GM23248 (cell line): ENCODE measurements around the gene CDX2.

ENCODE experiments used
- EZH2 ChIP-seq: fragments of 200-600 bp; sonication (generic); IDR thresholded peaks from 2 replicates; pipeline ENCODE4 v1.6.1; 2018; ENCODE audit warnings: antibody characterized with exemption, mild to moderate bottlenecking; ENCODE audit not compliant: insufficient read depth, poor library complexity, severe bottlenecking
- EZH2phosphoT487 ChIP-seq: fragments of 200-600 bp; sonication (generic); IDR thresholded peaks from 2 replicates; pipeline ENCODE4 v1.6.1; 2018; ENCODE audit warnings: antibody characterized with exemption, moderate library complexity, mild to moderate bottlenecking, low read depth; ENCODE audit not compliant: insufficient read depth

- TF ChIP-seq EZH2phosphoT487 (no peak), EZH2 (no peak)
Measured at GRCh38 chr13:28001837-28002473, 32.8 kb upstream of the CDX2 start.
